GM18517 (cell line): ENCODE results near the gene DMD.
A peak's percentile ranks its signal among the peaks of the same experiment; 100 is the strongest.

Experiments
- ATAC-seq: cut with Tn5 transposase; IDR thresholded peaks from one replicate; pipeline ENCODE4 v1.9.1; 2021; ENCODE audit warnings: mild to moderate bottlenecking, moderate library complexity; ENCODE audit not compliant: unreplicated experiment

The DMD gene

GRCh38 chrX:31092970-31093638, 2118.2 kb downstream of the DMD start:
- ATAC-seq, result peak; percentile 62

GRCh38 chrX:31092476-31092875, 2118.9 kb downstream of the DMD start:
- no peak for ATAC-seq

GRCh38 chrX:31091819-31092218, 2119.5 kb downstream of the DMD start:
- ATAC-seq, result no peak

GRCh38 chrX:31074522-31074921, 2136.8 kb downstream of the DMD start:
- no peak for ATAC-seq

GRCh38 chrX:31071725-31072124, 2139.6 kb downstream of the DMD start, which contains the start of gene FTHL17:
Gene FTHL17, minus strand, starts transcription at chrX:31072041. Its CDS starts 88 bp downstream, at chrX:31071953.
- no peak for ATAC-seq

- no peak for ATAC-seq
Observed at GRCh38 chrX:31071262-31071661, 2140.1 kb downstream of the DMD start.

GRCh38 chrX:31070057-31070468, 2141.3 kb downstream of the DMD start:
- ATAC-seq, result peak; percentile 65
